HEK293 (cell line): Measurements from ENCODE around the gene RABGEF1.
"Not testable (repeated sequence)": the region's sequence is repeated elsewhere in the genome, so short reads cannot be mapped to it uniquely, and the experiment has no call there.

Experiments used
- CTCF ChIA-PET: fragments of 350-600 bp; formaldehyde crosslinking; extraction: SDS; loops from one replicate; lab custom pipeline; 2021; ENCODE audit warnings: antibody characterized with exemption; lab: Yijun Ruan, JAX
- POLR2A ChIA-PET: fragments of 300-600 bp; formaldehyde crosslinking; extraction: SDS; loops from one replicate; lab custom pipeline; 2020; ENCODE audit warnings: antibody characterized with exemption, inconsistent platforms; lab: Yijun Ruan, JAX
- H3K27ac ChIP-seq: fragments of 200-500 bp; sonication (Bioruptor generic); 2 replicates; pipeline ENCODE4 v1.5.1; 2014; ENCODE audit warnings: low read depth, low read length, control low read depth, inconsistent platforms; ENCODE audit errors: extremely low read depth
- H3K36me3 ChIP-seq, 2 experiments: fragments of 200-500 bp in 1 of 2; sonication (Bioruptor generic) in 1 of 2; 1 replicate in 1 of 2; 2 replicates in 1 of 2; pipeline ENCODE4 v1.5.1; 2014 to 2017; ENCODE audit warnings: inconsistent platforms in 2 of 2, low read length in 2 of 2; ENCODE audit not compliant: control insufficient read depth in 2 of 2, insufficient read depth in 1 of 2
- H3K4me1 ChIP-seq: fragments of 200-500 bp; sonication (Bioruptor generic); 2 replicates; pipeline ENCODE4 v1.5.1; 2014; ENCODE audit warnings: mild to moderate bottlenecking, low read length, inconsistent platforms; ENCODE audit not compliant: control insufficient read depth, insufficient read depth
- H3K4me3 ChIP-seq: 2 replicates; pipeline ENCODE4 v1.5.1; 2011; ENCODE audit warnings: low read depth, mild to moderate bottlenecking, control low read depth, low read length, moderate library complexity
- H3K9me3 ChIP-seq: fragments of 200-500 bp; sonication (Bioruptor generic); 2 replicates; pipeline ENCODE4 v1.5.1; 2014; ENCODE audit warnings: low read depth, low read length, inconsistent platforms; ENCODE audit not compliant: control insufficient read depth, insufficient read depth
- REPIN1 ChIP-seq: fragments of 450-650 bp; formaldehyde crosslinking; IDR thresholded peaks from 2 replicates; pipeline ENCODE4 v1.5.1; 2017; ENCODE audit warnings: missing biosample characterization, missing genetic modification characterization, low read depth
- SALL2 ChIP-seq: fragments of 450-650 bp; formaldehyde crosslinking; IDR thresholded peaks from 2 replicates; pipeline ENCODE4 v1.5.0; 2017; ENCODE audit warnings: missing biosample characterization, mild to moderate bottlenecking, missing genetic modification characterization, borderline replicate concordance
- ZBTB49 ChIP-seq: fragments of 450-650 bp; formaldehyde crosslinking; IDR thresholded peaks from 2 replicates; pipeline ENCODE4 v1.5.1; 2016; ENCODE audit warnings: missing biosample characterization, missing genetic modification characterization, low read depth
- ZNF112 ChIP-seq: fragments of 450-650 bp; formaldehyde crosslinking; IDR thresholded peaks from 2 replicates; pipeline ENCODE4 v1.5.0; 2017; ENCODE audit warnings: missing biosample characterization, missing genetic modification characterization
- ZNF184 ChIP-seq: fragments of 450-650 bp; IDR thresholded peaks from 2 replicates; pipeline ENCODE4 v1.5.1; 2018; ENCODE audit warnings: missing biosample characterization, mild to moderate bottlenecking, missing genetic modification characterization
- ZNF274 ChIP-seq, 2 experiments: fragments of 200-500 bp in 1 of 2; fragments of 450-650 bp in 1 of 2; sonication (Bioruptor generic) in 1 of 2; formaldehyde crosslinking in 1 of 2; IDR thresholded peaks; 2 replicates each; pipeline versions ENCODE4 v1.5.1 to v1.6.1; 2014 to 2016; ENCODE audit warnings: borderline replicate concordance in 1 of 2, inconsistent platforms in 1 of 2, low read length in 1 of 2, missing biosample characterization in 1 of 2, missing genetic modification characterization in 1 of 2
- ZNF560 ChIP-seq: fragments of 450-650 bp; formaldehyde crosslinking; IDR thresholded peaks from 2 replicates; pipeline ENCODE4 v1.5.1; 2017; ENCODE audit warnings: missing biosample characterization, missing genetic modification characterization, borderline replicate concordance
- ZNF621 ChIP-seq: fragments of 450-650 bp; formaldehyde crosslinking; IDR thresholded peaks from 2 replicates; pipeline ENCODE4 v1.5.1; 2017; ENCODE audit warnings: missing biosample characterization, missing genetic modification characterization
- ZNF623 ChIP-seq: fragments of 450-650 bp; formaldehyde crosslinking; IDR thresholded peaks from 2 replicates; pipeline ENCODE4 v1.5.1; 2016; ENCODE audit warnings: missing biosample characterization, missing genetic modification characterization
- ZNF777 ChIP-seq: fragments of 450-650 bp; formaldehyde crosslinking; IDR thresholded peaks from 2 replicates; pipeline ENCODE4 v1.5.1; 2017; ENCODE audit warnings: missing biosample characterization, missing genetic modification characterization, borderline replicate concordance
- TF ChIP-seq, protein P1 (sequence below): fragments of 450-650 bp; formaldehyde crosslinking; IDR thresholded peaks from 2 replicates; pipeline ENCODE4 v1.5.1; 2016; ENCODE audit warnings: missing biosample characterization, missing genetic modification characterization
- TF ChIP-seq, protein P2 (sequence below): fragments of 450-650 bp; formaldehyde crosslinking; IDR thresholded peaks from 2 replicates; pipeline ENCODE4 v1.5.1; 2016; ENCODE audit warnings: missing biosample characterization, missing genetic modification characterization, low read depth

RABGEF1 gene

GRCh38 chr7:66766041-66766440 is 25.5 kb downstream of the RABGEF1 start:
- ChIA-PET POLR2A (no interaction called here), CTCF (interaction anchor here (0.6 to 0.7 kb wide), 2 partner anchors 155 to 358 kb away, joined by 3 read pairs; no protein-coding TSS in a partner anchor)
- H3K4me1 ChIP-seq = peaks cover 19% of the 10 kb centered on the region

DNA sequence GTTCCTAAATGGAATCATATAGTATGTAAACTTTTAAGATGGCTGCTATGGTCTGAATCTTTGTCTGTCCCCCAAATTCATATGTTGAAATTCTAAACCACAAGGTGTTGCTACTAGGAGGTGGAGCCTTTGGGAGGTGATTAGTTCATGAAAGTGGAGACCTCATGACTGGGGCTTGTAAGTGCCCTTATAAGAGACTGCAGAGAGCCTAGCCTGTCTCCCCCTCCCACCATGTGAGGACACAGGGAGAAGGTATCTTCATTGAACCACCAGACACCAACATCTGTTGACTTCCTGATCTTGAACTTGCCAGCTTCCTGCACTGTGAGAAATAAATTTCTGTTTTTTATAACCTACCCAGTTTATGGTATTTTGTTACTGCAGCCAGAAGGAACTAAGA is 27.0 kb downstream of the RABGEF1 start:
- H3K4me3 ChIP-seq, H3K9me3 ChIP-seq, H3K27ac ChIP-seq, CTCF ChIA-PET, H3K36me3 ChIP-seq: not testable (repeated sequence)
- POLR2A ChIA-PET = interaction anchor here (0.7 kb wide), 1 partner anchor 28 kb away, joined by 3 read pairs; no protein-coding TSS in a partner anchor
- H3K4me1 ChIP-seq = peaks cover 19% of the 10 kb centered on the region

More at GRCh38 chr7:66766041-66766440, 25.5 kb downstream of the RABGEF1 start:
- H3K9me3 ChIP-seq = no peaks in the 10 kb centered on the region
- TF ChIP-seq, protein P1, sequence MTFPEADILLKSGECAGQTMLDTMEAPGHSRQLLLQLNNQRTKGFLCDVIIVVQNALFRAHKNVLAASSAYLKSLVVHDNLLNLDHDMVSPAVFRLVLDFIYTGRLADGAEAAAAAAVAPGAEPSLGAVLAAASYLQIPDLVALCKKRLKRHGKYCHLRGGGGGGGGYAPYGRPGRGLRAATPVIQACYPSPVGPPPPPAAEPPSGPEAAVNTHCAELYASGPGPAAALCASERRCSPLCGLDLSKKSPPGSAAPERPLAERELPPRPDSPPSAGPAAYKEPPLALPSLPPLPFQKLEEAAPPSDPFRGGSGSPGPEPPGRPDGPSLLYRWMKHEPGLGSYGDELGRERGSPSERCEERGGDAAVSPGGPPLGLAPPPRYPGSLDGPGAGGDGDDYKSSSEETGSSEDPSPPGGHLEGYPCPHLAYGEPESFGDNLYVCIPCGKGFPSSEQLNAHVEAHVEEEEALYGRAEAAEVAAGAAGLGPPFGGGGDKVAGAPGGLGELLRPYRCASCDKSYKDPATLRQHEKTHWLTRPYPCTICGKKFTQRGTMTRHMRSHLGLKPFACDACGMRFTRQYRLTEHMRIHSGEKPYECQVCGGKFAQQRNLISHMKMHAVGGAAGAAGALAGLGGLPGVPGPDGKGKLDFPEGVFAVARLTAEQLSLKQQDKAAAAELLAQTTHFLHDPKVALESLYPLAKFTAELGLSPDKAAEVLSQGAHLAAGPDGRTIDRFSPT (tag by site-specific recombination) = no peak
- TF ChIP-seq ZNF112 (no peak), REPIN1 (tag by site-specific recombination) (no peak)
- TF ChIP-seq, all 188 proteins: peak for 0
- Histone ChIP-seq H3K36me3 (no peaks in the 10 kb centered on the region), H3K4me3 (no peak overlapping the region), H3K27ac (no peak overlapping the region)

GRCh38 chr7:66768865-66769832 is 28.6 kb downstream of the RABGEF1 start:
- CTCF ChIA-PET = no interaction called here
- H3K9me3 ChIP-seq = no peaks in the 10 kb centered on the region
- no peak overlapping the region for H3K4me3 ChIP-seq
- H3K27ac ChIP-seq = no peak overlapping the region
- H3K4me1 ChIP-seq = peaks cover 19% of the 10 kb centered on the region
- peaks cover 5 to 6% of the 10 kb centered on the region in 2 experiments; a peak in 2 of 3 replicates for H3K36me3 ChIP-seq
- POLR2A ChIA-PET = interaction anchor here (0.5 to 0.6 kb wide), 2 partner anchors 26 to 30 kb away, joined by 4 to 5 read pairs; no protein-coding TSS in a partner anchor
- no peak for TF ChIP-seq ZNF184
- TF ChIP-seq SALL2 (tag by site-specific recombination) = no peak
- TF ChIP-seq ZBTB49 = no peak
- no peak for TF ChIP-seq ZNF274 (IDR thresholded peaks at IDR 0.05; ENCODE audit: low read length)
- TF ChIP-seq ZNF274 (tag by site-specific recombination; IDR thresholded peaks at IDR 0.05; ENCODE audit: borderline replicate concordance) = no peak
- TF ChIP-seq ZNF623 = no peak
- no peak for TF ChIP-seq ZNF560 (tag by site-specific recombination)
- TF ChIP-seq ZNF777 (tag by site-specific recombination) = no peak
- no peak for TF ChIP-seq ZNF621 (tag by site-specific recombination)
- TF ChIP-seq, protein P2, sequence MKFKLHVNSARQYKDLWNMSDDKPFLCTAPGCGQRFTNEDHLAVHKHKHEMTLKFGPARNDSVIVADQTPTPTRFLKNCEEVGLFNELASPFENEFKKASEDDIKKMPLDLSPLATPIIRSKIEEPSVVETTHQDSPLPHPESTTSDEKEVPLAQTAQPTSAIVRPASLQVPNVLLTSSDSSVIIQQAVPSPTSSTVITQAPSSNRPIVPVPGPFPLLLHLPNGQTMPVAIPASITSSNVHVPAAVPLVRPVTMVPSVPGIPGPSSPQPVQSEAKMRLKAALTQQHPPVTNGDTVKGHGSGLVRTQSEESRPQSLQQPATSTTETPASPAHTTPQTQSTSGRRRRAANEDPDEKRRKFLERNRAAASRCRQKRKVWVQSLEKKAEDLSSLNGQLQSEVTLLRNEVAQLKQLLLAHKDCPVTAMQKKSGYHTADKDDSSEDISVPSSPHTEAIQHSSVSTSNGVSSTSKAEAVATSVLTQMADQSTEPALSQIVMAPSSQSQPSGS (tag by site-specific recombination) = no peak
